HUDEP-2 (cell line): ENCODE results near the gene LAMB4.

Experiments used
- DNase-seq, 76 experiments: peaks; one replicate each; lab custom pipeline; 2025; ENCODE audit not compliant: unreplicated experiment in 76 of 76; lab: John Stamatoyannopoulos, UW

LAMB4 gene

GRCh38 chr7:108086962-108087361 is 43.2 kb downstream of the LAMB4 start:
- no peak for DNase-seq

DNA sequence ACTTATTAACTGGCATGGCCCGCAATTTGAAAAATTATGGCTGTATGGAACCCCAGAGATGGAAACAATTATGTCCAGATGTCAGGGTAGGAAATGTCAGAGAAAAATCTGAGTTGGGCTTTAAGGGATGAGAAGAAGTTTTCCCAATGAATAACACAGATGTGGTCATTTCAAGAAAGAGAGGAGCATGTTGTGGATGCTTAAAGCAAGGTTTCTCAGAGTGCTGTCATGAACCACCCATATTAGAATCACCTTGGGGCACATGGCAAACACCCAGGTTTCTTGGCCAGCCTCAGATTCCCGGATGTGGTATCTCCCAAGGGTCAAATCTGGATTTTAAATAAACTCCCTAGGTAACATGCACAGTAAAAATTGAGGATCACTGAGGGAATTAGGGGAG is 43.6 kb downstream of the LAMB4 start:
- DNase-seq = no peak

GRCh38 chr7:108083980-108084379 is 46.2 kb downstream of the LAMB4 start:
- DNase-seq = no peak

DNA sequence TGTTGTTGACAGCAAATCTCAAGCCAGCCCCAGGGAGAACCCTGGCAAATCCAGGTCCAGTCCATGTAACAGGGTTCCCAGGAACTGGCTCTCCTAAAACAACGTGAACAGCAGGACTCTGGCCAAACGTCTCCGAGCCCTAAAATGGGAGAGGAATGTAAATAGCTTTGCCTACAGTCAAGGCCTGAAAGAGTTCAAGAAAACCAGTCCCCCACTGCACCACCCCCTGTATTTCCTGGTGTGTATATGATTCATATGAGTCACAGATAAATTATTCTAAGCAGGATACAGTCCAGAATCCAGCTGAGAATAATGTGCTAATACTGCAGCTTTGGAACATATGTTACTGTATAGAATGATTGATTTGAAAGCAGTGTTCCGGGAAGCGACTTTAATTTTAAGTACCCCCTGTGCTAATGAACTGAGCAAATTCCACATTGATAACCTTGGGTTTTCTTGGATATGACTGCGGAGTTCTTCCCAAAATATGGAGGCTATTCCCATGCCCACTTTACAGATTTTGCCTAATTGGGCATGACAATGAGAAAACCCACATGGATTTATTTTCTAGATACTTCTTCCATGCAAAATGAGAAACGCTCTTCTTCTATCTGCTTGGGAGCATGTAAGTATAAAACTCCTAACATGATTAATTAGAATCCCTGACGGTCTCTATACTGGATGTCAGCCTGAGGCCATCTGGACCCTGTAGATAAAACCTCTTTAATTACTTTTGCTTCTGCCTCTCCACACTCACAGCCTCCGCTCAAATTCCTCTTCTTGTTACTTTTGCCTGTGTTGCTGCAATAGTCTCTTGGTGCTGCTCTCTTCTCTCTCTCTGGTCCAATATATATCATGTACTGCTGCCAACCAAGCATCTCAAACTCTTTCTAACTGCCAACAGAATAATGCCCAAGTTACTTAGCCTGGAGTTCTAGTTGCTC is 50.2 kb downstream of the LAMB4 start:
- no peak for DNase-seq

DNA sequence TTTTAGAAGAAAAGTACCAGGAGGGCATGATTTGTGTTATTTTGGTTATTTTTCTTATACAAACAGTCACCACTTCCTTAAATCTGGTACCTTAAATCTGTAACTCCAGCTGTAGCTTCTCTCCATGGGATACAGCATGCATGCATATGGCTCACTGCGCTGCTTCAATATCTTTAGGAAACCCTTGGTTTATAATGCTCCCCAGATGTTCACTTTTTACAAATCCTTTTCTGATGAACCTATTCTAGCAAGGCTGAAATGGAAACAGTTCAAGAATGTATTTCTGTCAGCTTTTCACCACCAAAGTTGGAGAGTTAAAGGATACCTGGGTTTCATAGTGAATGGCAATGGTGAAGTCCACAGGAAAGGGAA is 50.9 kb downstream of the LAMB4 start:
- DNase-seq = no peak

GRCh38 chr7:108078691-108079090 is 51.5 kb downstream of the LAMB4 start:
- DNase-seq = no peak

DNA sequence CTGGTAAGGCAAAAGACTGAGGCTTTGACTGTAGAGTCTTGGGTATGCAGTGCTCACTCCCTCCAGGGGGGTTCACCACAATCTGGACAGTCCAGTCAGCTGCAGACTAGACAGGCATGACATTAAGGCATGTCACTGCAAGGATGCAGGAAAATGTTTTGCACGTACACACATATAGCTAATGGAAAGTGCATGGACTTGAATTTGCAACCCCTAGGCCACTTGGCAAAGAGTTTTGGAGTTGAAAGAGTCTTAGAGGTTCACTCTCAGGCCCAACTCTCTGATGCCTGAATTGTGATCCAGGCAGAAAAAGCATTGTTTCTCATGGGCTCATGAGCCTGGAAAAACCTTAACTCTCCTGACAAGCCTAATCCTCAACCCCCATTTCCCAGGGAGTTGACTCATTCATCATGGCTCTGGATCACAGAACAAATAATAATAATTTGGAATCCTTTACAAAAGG is 51.9 kb downstream of the LAMB4 start:
- no peak for DNase-seq

DNA sequence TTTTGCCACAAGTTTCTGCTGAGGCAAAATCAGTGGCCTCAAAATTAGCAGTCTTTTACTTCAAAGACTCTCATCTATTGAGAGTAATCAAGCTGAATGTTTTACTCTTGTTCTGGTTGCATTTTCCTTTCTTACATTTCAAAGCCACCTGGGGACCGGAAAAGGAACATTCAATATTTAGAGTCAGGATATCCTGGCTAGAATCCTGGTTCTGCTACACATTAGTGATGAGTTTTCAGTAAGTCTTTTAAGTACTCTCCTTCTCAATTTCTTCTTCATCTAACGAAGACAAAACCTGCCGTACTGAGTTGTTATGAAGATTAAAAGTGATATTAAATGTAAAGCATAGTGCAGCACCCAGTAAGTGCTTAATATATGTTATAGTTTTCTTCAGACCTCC is 52.5 kb downstream of the LAMB4 start:
- DNase-seq = no peak

GRCh38 chr7:108076156-108076555 is 54.0 kb downstream of the LAMB4 start:
- no peak for DNase-seq

DNA sequence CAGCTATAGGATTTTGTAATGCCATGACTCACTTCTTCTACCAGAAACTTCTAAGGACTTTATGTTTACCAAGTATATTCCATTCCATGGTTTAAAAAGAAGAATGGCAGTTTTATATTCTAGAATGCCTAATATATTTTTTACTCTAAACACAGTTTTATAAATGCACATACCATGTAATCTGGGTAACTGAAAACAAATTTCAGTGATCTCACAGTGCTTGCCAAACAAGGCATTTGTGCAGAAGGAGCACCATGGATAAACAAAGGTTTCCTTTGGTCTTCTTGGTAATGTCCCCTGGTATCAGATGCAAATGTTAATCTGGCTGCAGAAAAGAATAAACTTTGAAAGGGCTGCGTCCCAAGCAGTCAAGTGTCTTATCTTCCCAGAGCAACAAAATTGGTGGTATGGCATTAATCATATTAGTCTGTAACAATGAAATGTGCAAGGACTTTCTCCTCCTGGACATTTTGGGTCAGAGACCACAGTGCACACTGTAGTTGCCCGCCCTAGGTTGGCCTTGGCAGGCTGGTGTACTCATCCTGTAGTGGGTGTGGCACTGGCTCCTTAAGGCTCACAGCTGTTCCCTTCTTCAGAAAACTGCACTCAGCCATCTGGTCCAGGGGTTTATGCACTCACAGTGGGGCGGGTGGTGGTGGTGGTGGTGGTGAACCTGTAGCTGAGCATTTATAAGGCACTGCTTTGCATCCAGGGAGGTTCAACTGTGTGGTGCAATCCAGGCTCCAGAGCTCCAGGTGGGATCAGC is 56.7 kb downstream of the LAMB4 start:
- DNase-seq = no peak

DNA sequence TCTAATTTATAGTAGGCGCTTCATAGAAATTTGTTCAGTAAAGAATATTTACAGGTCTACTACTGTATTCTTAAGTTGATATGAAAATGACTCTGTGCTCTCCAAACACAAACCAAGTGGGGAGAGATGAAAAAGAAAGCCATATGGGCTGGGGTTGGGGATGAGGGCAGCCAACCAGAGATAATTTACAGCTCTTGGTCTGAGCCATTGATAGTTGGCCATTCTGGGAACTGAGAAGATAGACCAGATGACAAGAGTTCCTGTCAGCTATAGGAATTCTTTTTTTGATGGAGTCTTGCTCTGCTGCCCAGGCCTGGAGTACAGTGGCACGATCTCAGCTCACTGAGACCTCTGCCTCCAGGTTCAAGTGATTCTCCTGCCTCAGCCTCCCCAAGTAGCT is 57.4 kb downstream of the LAMB4 start:
- no peak for DNase-seq

GRCh38 chr7:108072116-108072515 is 58.0 kb downstream of the LAMB4 start:
- DNase-seq = no peak

GRCh38 chr7:108071551-108071950 is 58.6 kb downstream of the LAMB4 start:
- DNase-seq = no peak

DNA sequence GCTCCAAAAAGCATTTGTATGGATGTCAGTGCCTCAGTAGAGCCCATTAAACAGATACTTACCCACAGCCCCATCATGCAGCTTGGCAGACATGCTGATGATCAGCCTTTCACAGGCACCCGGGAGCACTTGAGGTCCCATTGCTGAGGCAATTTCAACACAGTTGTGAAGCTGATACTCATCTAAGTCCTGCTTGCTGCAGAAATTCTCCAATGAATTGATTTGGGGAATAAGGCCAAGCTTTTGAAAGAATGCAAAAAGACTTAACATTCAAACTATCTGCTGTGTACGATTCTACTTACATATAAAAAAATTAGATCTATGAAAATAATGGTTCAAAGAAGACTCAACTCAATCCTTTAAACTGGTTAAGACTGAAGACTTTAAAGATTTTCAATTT is 60.5 kb downstream of the LAMB4 start:
- DNase-seq = no peak

DNA sequence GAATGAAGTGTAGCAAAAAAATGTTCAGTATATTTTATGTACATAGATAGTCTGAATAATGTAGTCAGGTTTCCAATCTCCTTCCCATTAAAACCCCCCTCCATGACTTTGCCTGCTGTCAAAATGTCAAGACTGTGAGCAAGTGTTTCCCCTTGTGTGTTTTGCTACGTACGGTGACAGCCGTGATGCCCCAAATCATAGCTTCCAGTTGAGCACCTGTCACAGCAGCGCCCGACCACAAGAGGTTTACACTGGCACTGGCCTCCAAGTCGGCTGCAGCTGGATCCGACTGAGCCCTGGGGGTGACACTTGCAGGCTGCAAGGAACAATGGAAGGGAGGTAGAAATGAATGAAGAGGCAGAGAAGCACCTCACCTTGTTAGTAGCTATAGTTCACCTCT is 62.3 kb downstream of the LAMB4 start:
- no peak for DNase-seq

GRCh38 chr7:108066486-108066885 is 63.7 kb downstream of the LAMB4 start:
- DNase-seq = no peak

GRCh38 chr7:108063520-108063933 is 66.6 kb downstream of the LAMB4 start:
- no peak for DNase-seq

- no peak for DNase-seq
These were observed 67.7 kb downstream of the LAMB4 start for GRCh38 chr7:108062250-108063014.

DNA sequence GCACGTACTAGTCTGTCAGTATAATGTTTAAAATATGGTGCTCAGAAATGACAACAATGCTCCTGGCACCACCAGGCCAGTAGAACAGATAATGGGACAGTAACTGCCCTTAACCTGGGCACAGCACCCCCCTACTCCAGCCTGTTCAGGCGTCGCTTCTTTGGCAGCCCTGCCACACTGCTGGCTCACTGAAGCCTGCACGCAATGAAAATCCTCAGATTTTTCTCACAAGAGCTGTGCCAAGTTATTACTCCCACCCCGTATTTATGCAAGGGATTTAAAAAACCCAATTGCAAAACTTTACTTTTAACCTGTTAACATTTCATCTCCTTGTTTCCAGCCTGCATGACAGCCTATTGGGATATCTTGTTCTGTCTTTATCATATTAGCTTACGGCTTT is 70.6 kb downstream of the LAMB4 start:
- DNase-seq = no peak

- no peak for DNase-seq
These were observed 72.1 kb downstream of the LAMB4 start for GRCh38 chr7:108057951-108058481.

DNA sequence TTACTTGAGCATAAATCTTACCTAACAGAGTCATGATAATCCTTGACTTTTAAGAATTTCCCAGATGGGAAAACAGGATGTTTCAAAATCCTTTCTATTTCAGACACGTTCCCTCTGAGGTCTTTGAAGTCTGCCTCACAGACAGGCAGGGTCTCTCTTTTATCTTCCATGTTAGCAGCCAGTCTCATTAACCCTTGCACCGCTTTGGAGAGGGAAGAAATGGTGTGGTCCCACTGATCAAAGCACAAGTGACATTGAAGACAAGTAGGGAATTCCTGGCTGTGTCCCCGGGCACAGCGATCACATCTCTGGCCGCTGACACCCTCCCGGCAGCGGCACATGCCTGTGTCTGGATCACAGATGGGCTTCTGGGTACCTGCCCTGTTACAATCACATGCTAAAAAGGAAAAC is 74.5 kb downstream of the LAMB4 start:
- no peak for DNase-seq
